Right lobe of liver (tissue), 4 donors: Measurements from ENCODE around the gene GRAMD1C.
A peak's percentile ranks its signal among the peaks of the same experiment; 100 is the strongest.

Experiments
- CTCF ChIP-seq, 4 donors: fragments of 200-600 bp in 3 of 4; fragments of 450-650 bp in 1 of 4; IDR thresholded peaks; one replicate each; pipeline versions ENCODE4 v1.5.1 to v1.8.0; 2016 to 2022; ENCODE audit warnings: antibody characterized with exemption in 4 of 4, mild to moderate bottlenecking in 2 of 4
- POLR2A ChIP-seq: fragments of 450-650 bp; IDR thresholded peaks from one replicate; pipeline ENCODE4 v1.6.1; 2017; ENCODE audit warnings: antibody characterized with exemption, mild to moderate bottlenecking
- donor health status: DM: no; HTN: no; CAD: no.
- donor health status: DM: no; HTN: no; CAD: no.
- donor health status: DM: no; HTN: yes; CAD: no.

GRCh38 chr3:113844622-113845222 lies 6.1 kb downstream of the GRAMD1C start:
- TF ChIP-seq CTCF (IDR thresholded peaks at IDR 0.05): peak; percentile 65 to 81 (median 74)
- TF ChIP-seq POLR2A: no peak
